CD14-positive monocyte (primary cell): ENCODE results near the gene UBE2O. TPM values are rescaled to one million over a fixed set of nuclear protein-coding genes. Genes with fewer than 3 reads are reported as not detected.

Source experiments
- DNase-seq, 3 donors: peaks; one replicate each; pipeline ENCODE4 v3.0.0-alpha.2; 2011 to 2022
- H2AFZ ChIP-seq: 2 replicates; pipeline ENCODE4 v1.6.0; 2012; ENCODE audit warnings: mild to moderate bottlenecking, low read depth, low read length, inconsistent platforms; ENCODE audit not compliant: insufficient read depth, poor library complexity, severe bottlenecking
- H3K27ac ChIP-seq, 2 donors: 1 replicate in 1 of 2; 2 replicates in 1 of 2; pipeline ENCODE4 v1.5.1; 2012 to 2013; ENCODE audit warnings: low read length in 2 of 2, control low read depth in 1 of 2, inconsistent platforms in 1 of 2, low read depth in 1 of 2, mild to moderate bottlenecking in 1 of 2
- H3K27me3 ChIP-seq, 2 donors: one replicate each; pipeline versions ENCODE4 v1.6.0 to v1.6.1; 2011 to 2013; ENCODE audit warnings: low read length in 2 of 2; ENCODE audit not compliant: control insufficient read depth in 2 of 2, insufficient read depth in 2 of 2
- H3K36me3 ChIP-seq, 2 donors: replicated peaks in 1 of 2; 1 replicate in 1 of 2; 2 replicates in 1 of 2; pipeline versions ENCODE4 v1.5.1 to v1.6.1; 2012 to 2013; ENCODE audit warnings: low read length in 2 of 2, control low read depth in 1 of 2, inconsistent platforms in 1 of 2, mild to moderate bottlenecking in 1 of 2; ENCODE audit not compliant: insufficient read depth in 2 of 2, control insufficient read depth in 1 of 2
- H3K4me1 ChIP-seq, 2 donors: 1 replicate in 1 of 2; 2 replicates in 1 of 2; pipeline versions ENCODE4 v1.5.1 to v1.6.1; 2012 to 2013; ENCODE audit warnings: low read length in 2 of 2, control low read depth in 1 of 2, inconsistent platforms in 1 of 2, mild to moderate bottlenecking in 1 of 2, moderate library complexity in 1 of 2; ENCODE audit not compliant: insufficient read depth in 2 of 2, control insufficient read depth in 1 of 2
- H3K4me2 ChIP-seq: replicated peaks from 2 replicates; pipeline ENCODE3; 2012; ENCODE audit warnings: low read length, moderate library complexity, mild to moderate bottlenecking; ENCODE audit not compliant: poor library complexity, severe bottlenecking; ENCODE audit errors: extremely low read depth
- H3K4me3 ChIP-seq, 3 experiments: fragments of 200-600 bp in 1 of 3; sonication (generic) in 1 of 3; replicated peaks in 1 of 3; 1 replicate in 2 of 3; 2 replicates in 1 of 3; pipeline ENCODE4 v1.5.1; 2011 to 2013; ENCODE audit warnings: low read length in 3 of 3, mild to moderate bottlenecking in 3 of 3, control low read depth in 2 of 3, low read depth in 2 of 3, inconsistent platforms in 1 of 3, moderate library complexity in 1 of 3
- H3K79me2 ChIP-seq: 2 replicates; pipeline ENCODE4 v1.6.0; 2012; ENCODE audit warnings: mild to moderate bottlenecking, control low read depth, inconsistent platforms, low read length, moderate library complexity; ENCODE audit not compliant: insufficient read depth
- H3K9ac ChIP-seq: 2 replicates; pipeline ENCODE4 v1.6.0; 2017; ENCODE audit warnings: low read length, mild to moderate bottlenecking; ENCODE audit not compliant: insufficient read depth, poor library complexity, severe bottlenecking
- H3K9me3 ChIP-seq, 2 donors: replicated peaks in 1 of 2; 1 replicate in 1 of 2; 2 replicates in 1 of 2; pipeline versions ENCODE4 v1.5.1 to v1.6.1; 2012 to 2013; ENCODE audit warnings: low read length in 2 of 2, control low read depth in 1 of 2; ENCODE audit not compliant: control insufficient read depth in 1 of 2, insufficient read depth in 1 of 2
- H4K20me1 ChIP-seq: 2 replicates; pipeline ENCODE4 v1.6.0; 2012; ENCODE audit warnings: mild to moderate bottlenecking, low read length, control low read depth, moderate library complexity; ENCODE audit not compliant: insufficient read depth
- H3K27ac Mint-ChIP-seq, 7 donors: one replicate each; pipeline ENCODE4 v1.8.0; 2020; ENCODE audit warnings: mild to moderate bottlenecking in 7 of 7, mixed read lengths in 7 of 7, moderate library complexity in 6 of 7, inconsistent platforms in 2 of 7
- H3K27me3 Mint-ChIP-seq, 3 donors: one replicate each; pipeline ENCODE4 v1.8.0; 2021 to 2022; ENCODE audit warnings: low read depth in 3 of 3, mild to moderate bottlenecking in 3 of 3, mixed read lengths in 3 of 3, moderate library complexity in 3 of 3, inconsistent platforms in 1 of 3
- H3K36me3 Mint-ChIP-seq, 2 donors: one replicate each; pipeline ENCODE4 v1.8.0; 2020; ENCODE audit warnings: mixed read lengths in 2 of 2, inconsistent platforms in 1 of 2, mild to moderate bottlenecking in 1 of 2
- H3K4me1 Mint-ChIP-seq: one replicate; pipeline ENCODE4 v1.8.0; 2020; ENCODE audit warnings: mild to moderate bottlenecking, mixed read lengths
- H3K4me3 Mint-ChIP-seq, 2 donors: one replicate each; pipeline ENCODE4 v1.8.0; 2020; ENCODE audit warnings: mild to moderate bottlenecking in 2 of 2, mixed read lengths in 2 of 2, moderate library complexity in 1 of 2
- H3K9me3 Mint-ChIP-seq, 7 donors: one replicate each; pipeline ENCODE4 v1.8.0; 2020 to 2022; ENCODE audit warnings: mixed read lengths in 7 of 7, mild to moderate bottlenecking in 6 of 7, moderate library complexity in 6 of 7, inconsistent platforms in 2 of 7
- CTCF ChIP-seq: fragments of 200-600 bp; IDR thresholded peaks from one replicate; pipeline ENCODE4 v1.8.0; 2022; ENCODE audit warnings: antibody characterized with exemption, mild to moderate bottlenecking
- WGBS: methylation state at CpG from one replicate; pipeline ENCODE4 v1.1.5; 2013; ENCODE audit warnings: missing lambda C conversion rate; ENCODE audit not compliant: insufficient coverage; 5-methylcytosine and 5-hydroxymethylcytosine counted together
- intact Hi-C, 2 donors: fragments of 100-400 bp; cut with micrococcal nuclease; formaldehyde crosslinking; loops; one replicate each; pipeline versions ENCODE4 v1.15.0 to v1.15.1; 2023
- polyA plus RNA-seq, 3 donors: library from polyadenylated mRNA; depleted of rRNA in 1 of 3; unstranded in 2 of 3; stranded (reverse) in 1 of 3; fragments of 300-500 nt in 2 of 3; fragments of >200 nt in 1 of 3; fragmentation: Illumina TruSeq in 2 of 3; gene quantifications; 1 replicate in 2 of 3; 2 replicates in 1 of 3; pipeline ENCODE4 v1.2.3, GENCODE V29; 2012 to 2021

Gene UBE2O
- polyA plus RNA-seq, 3 donors = 1.3 to 15.1 (median 4.5) TPM

GRCh38 chr17:76415786-76416185 lies 37.2 kb downstream of the UBE2O start:
- WGBS = no CpG with 5 or more reads among the region's 15 CpGs
- H3K27ac ChIP-seq = no peak overlapping the region

GRCh38 chr17:76414334-76415295 lies 38.3 kb downstream of the UBE2O start:
- Histone ChIP-seq H4K20me1 (peaks cover 75% of the 10 kb centered on the region), H3K4me2 (no peak overlapping the region), H3K79me2 (peaks cover 13% of the 10 kb centered on the region), H3K4me1 (no peaks in the 10 kb centered on the region), H3K36me3 (peaks cover 5 to 45% of the 10 kb centered on the region in 2 donors), H3K9ac (no peak overlapping the region), H3K9me3 (no peaks in the 10 kb centered on the region), H3K4me3 (no peak overlapping the region), H2AFZ (no peak overlapping the region), H3K27ac (no peak overlapping the region), H3K27me3 (no peaks in the 10 kb centered on the region)
- Mint-ChIP-seq H3K36me3 (peaks cover 21 to 47% of the 10 kb centered on the region in 2 donors), H3K4me1 (peaks cover 6% of the 10 kb centered on the region), H3K9me3 (no peaks in the 10 kb centered on the region), H3K27me3 (no peaks in the 10 kb centered on the region), H3K4me3 (no peak overlapping the region), H3K27ac (no peak overlapping the region)
- intact Hi-C loops = no loop called here
- 38% methylated on average over 15 of the region's 21 CpGs for WGBS
- TF ChIP-seq CTCF = no peak
- no peak for DNase-seq

More at GRCh38 chr17:76415786-76416185, 37.2 kb downstream of the UBE2O start:
- H2AFZ ChIP-seq = no peak overlapping the region
- H3K4me2 ChIP-seq = no peak overlapping the region
- H3K27me3 ChIP-seq = no peaks in the 10 kb centered on the region
- H3K4me3 ChIP-seq = no peak overlapping the region
- Mint-ChIP-seq H3K27ac (no peak overlapping the region), H3K4me3 (no peak overlapping the region), H3K27me3 (peaks cover 0 to 3% (median 0%) of the 10 kb centered on the region in 3 donors), H3K9me3 (no peaks in the 10 kb centered on the region), H3K36me3 (peaks cover 10 to 37% of the 10 kb centered on the region in 2 donors), H3K4me1 (peaks cover 6% of the 10 kb centered on the region)
- TF ChIP-seq CTCF = no peak
- no peak overlapping the region for H3K9ac ChIP-seq
- no peaks in the 10 kb centered on the region for H3K4me1 ChIP-seq
- no peak for DNase-seq
- no peaks in the 10 kb centered on the region for H3K9me3 ChIP-seq
- intact Hi-C loops = no loop called here
- peaks cover 77% of the 10 kb centered on the region for H4K20me1 ChIP-seq
- H3K79me2 ChIP-seq = peaks cover 18% of the 10 kb centered on the region
- H3K36me3 ChIP-seq = peaks cover 5 to 35% of the 10 kb centered on the region in 2 donors
